Measurements from ENCODE around the gene SUGT1.
"Not testable (repeated sequence)": the region's sequence is repeated elsewhere in the genome, so short reads cannot be mapped to it uniquely, and the experiment has no call there.

Gene SUGT1

GRCh38 chr13:52703482-52703881 lies 50.8 kb downstream of the SUGT1 start:
- no peak overlapping the region for H3K4me3 Mint-ChIP-seq
- peaks cover 5% of the 10 kb centered on the region for H3K36me3 Mint-ChIP-seq (ENCODE audit: low read depth)
- H3K27me3 Mint-ChIP-seq: no peaks in the 10 kb centered on the region
- H3K9me3 Mint-ChIP-seq: no peaks in the 10 kb centered on the region
- H3K4me1 Mint-ChIP-seq (ENCODE audit: low read depth): no peaks in the 10 kb centered on the region
- H3K27ac Mint-ChIP-seq: no peak overlapping the region

- Mint-ChIP-seq H3K27ac (no peak overlapping the region), H3K4me1 (ENCODE audit: low read depth) (no peaks in the 10 kb centered on the region), H3K9me3 (no peaks in the 10 kb centered on the region)
Measured at GRCh38 chr13:52706081-52706480, 53.4 kb downstream of the SUGT1 start.

GRCh38 chr13:52707375-52707774 lies 54.7 kb downstream of the SUGT1 start:
- Mint-ChIP-seq H3K36me3 (ENCODE audit: low read depth) (no peaks in the 10 kb centered on the region), H3K4me3 (no peak overlapping the region), H3K27me3 (peaks cover 8% of the 10 kb centered on the region), H3K4me1 (ENCODE audit: low read depth) (no peaks in the 10 kb centered on the region), H3K27ac (no peak overlapping the region), H3K9me3 (no peaks in the 10 kb centered on the region)

More at GRCh38 chr13:52706081-52706480, 53.4 kb downstream of the SUGT1 start:
- Mint-ChIP-seq H3K27me3 (peaks cover 6% of the 10 kb centered on the region), H3K4me3 (no peak overlapping the region), H3K36me3 (ENCODE audit: low read depth) (no peaks in the 10 kb centered on the region)

- H3K27me3 Mint-ChIP-seq; H3K4me1 Mint-ChIP-seq (ENCODE audit: low read depth); H3K36me3 Mint-ChIP-seq (ENCODE audit: low read depth); H3K27ac Mint-ChIP-seq; H3K4me3 Mint-ChIP-seq; H3K9me3 Mint-ChIP-seq: not testable (repeated sequence)
Measured at GRCh38 chr13:52708266-52708665, 55.6 kb downstream of the SUGT1 start.

- Mint-ChIP-seq H3K4me3 (no peak overlapping the region), H3K36me3 (ENCODE audit: low read depth) (no peaks in the 10 kb centered on the region), H3K27ac (no peak overlapping the region), H3K4me1 (ENCODE audit: low read depth) (no peaks in the 10 kb centered on the region), H3K27me3 (peaks cover 13% of the 10 kb centered on the region), H3K9me3 (no peaks in the 10 kb centered on the region)
Measured at GRCh38 chr13:52711286-52711685, 58.6 kb downstream of the SUGT1 start.

- Mint-ChIP-seq H3K4me1 (ENCODE audit: low read depth) (no peaks in the 10 kb centered on the region), H3K4me3 (no peak overlapping the region), H3K9me3 (no peaks in the 10 kb centered on the region), H3K27me3 (peaks cover 22% of the 10 kb centered on the region), H3K36me3 (ENCODE audit: low read depth) (no peaks in the 10 kb centered on the region), H3K27ac (no peak overlapping the region)
Measured at GRCh38 chr13:52712385-52712784, 59.7 kb downstream of the SUGT1 start.

GRCh38 chr13:52713894-52714293 lies 61.3 kb downstream of the SUGT1 start:
- peaks cover 33% of the 10 kb centered on the region for H3K27me3 Mint-ChIP-seq
- no peaks in the 10 kb centered on the region for H3K9me3 Mint-ChIP-seq
- H3K27ac Mint-ChIP-seq: no peak overlapping the region
- H3K4me3 Mint-ChIP-seq: no peak overlapping the region
- H3K36me3 Mint-ChIP-seq (ENCODE audit: low read depth): no peaks in the 10 kb centered on the region
- H3K4me1 Mint-ChIP-seq (ENCODE audit: low read depth): no peaks in the 10 kb centered on the region

- H3K27ac Mint-ChIP-seq; H3K36me3 Mint-ChIP-seq (ENCODE audit: low read depth); H3K4me3 Mint-ChIP-seq; H3K4me1 Mint-ChIP-seq (ENCODE audit: low read depth); H3K9me3 Mint-ChIP-seq: not testable (repeated sequence)
- H3K27me3 Mint-ChIP-seq: peaks cover 43% of the 10 kb centered on the region
Measured at GRCh38 chr13:52720904-52721303, 68.3 kb downstream of the SUGT1 start.

- peaks cover 39% of the 10 kb centered on the region for H3K27me3 Mint-ChIP-seq
Measured at GRCh38 chr13:52721356-52721755, 68.7 kb downstream of the SUGT1 start.

GRCh38 chr13:52723181-52723580 lies 70.5 kb downstream of the SUGT1 start:
- Mint-ChIP-seq H3K9me3 (no peaks in the 10 kb centered on the region), H3K27ac (no peak overlapping the region), H3K4me3 (no peak overlapping the region), H3K36me3 (ENCODE audit: low read depth) (no peaks in the 10 kb centered on the region), H3K4me1 (ENCODE audit: low read depth) (no peaks in the 10 kb centered on the region), H3K27me3 (peaks cover 27% of the 10 kb centered on the region)

More at GRCh38 chr13:52721356-52721755, 68.7 kb downstream of the SUGT1 start:
- H3K4me1 Mint-ChIP-seq (ENCODE audit: low read depth); H3K9me3 Mint-ChIP-seq; H3K4me3 Mint-ChIP-seq; H3K27ac Mint-ChIP-seq; H3K36me3 Mint-ChIP-seq (ENCODE audit: low read depth): not testable (repeated sequence)

- H3K9me3 Mint-ChIP-seq: no peaks in the 10 kb centered on the region
- peaks cover 9% of the 10 kb centered on the region for H3K27me3 Mint-ChIP-seq
- H3K4me1 Mint-ChIP-seq (ENCODE audit: low read depth): no peaks in the 10 kb centered on the region
- H3K27ac Mint-ChIP-seq: no peak overlapping the region
- H3K36me3 Mint-ChIP-seq (ENCODE audit: low read depth): no peaks in the 10 kb centered on the region
- no peak overlapping the region for H3K4me3 Mint-ChIP-seq
Measured at GRCh38 chr13:52725302-52725701, 72.7 kb downstream of the SUGT1 start.

- H3K9me3 Mint-ChIP-seq: no peaks in the 10 kb centered on the region
- peaks cover 17% of the 10 kb centered on the region for H3K27me3 Mint-ChIP-seq
- H3K4me3 Mint-ChIP-seq: no peak overlapping the region
- no peak overlapping the region for H3K27ac Mint-ChIP-seq
- no peaks in the 10 kb centered on the region for H3K4me1 Mint-ChIP-seq (ENCODE audit: low read depth)
- no peaks in the 10 kb centered on the region for H3K36me3 Mint-ChIP-seq (ENCODE audit: low read depth)
Measured at GRCh38 chr13:52726258-52726657, 73.6 kb downstream of the SUGT1 start.

- Mint-ChIP-seq H3K4me3 (no peak overlapping the region), H3K36me3 (ENCODE audit: low read depth) (no peaks in the 10 kb centered on the region), H3K27ac (no peak overlapping the region), H3K4me1 (ENCODE audit: low read depth) (no peaks in the 10 kb centered on the region), H3K9me3 (no peaks in the 10 kb centered on the region), H3K27me3 (peaks cover 23% of the 10 kb centered on the region)
Measured at GRCh38 chr13:52734075-52734623, 81.5 kb downstream of the SUGT1 start.

GRCh38 chr13:52736891-52737290 lies 84.3 kb downstream of the SUGT1 start:
- Mint-ChIP-seq H3K9me3 (no peaks in the 10 kb centered on the region), H3K27me3 (peaks cover 36% of the 10 kb centered on the region), H3K4me1 (ENCODE audit: low read depth) (no peaks in the 10 kb centered on the region), H3K36me3 (ENCODE audit: low read depth) (no peaks in the 10 kb centered on the region), H3K4me3 (no peak overlapping the region), H3K27ac (no peak overlapping the region)

GRCh38 chr13:52737451-52737850 lies 84.8 kb downstream of the SUGT1 start:
- Mint-ChIP-seq H3K4me3 (no peak overlapping the region), H3K36me3 (ENCODE audit: low read depth) (no peaks in the 10 kb centered on the region), H3K27ac (no peak overlapping the region), H3K4me1 (ENCODE audit: low read depth) (no peaks in the 10 kb centered on the region), H3K27me3 (peaks cover 42% of the 10 kb centered on the region), H3K9me3 (no peaks in the 10 kb centered on the region)

GRCh38 chr13:52737965-52738364 lies 85.3 kb downstream of the SUGT1 start:
- Mint-ChIP-seq H3K27me3 (peaks cover 47% of the 10 kb centered on the region), H3K9me3 (no peaks in the 10 kb centered on the region), H3K4me3 (no peak overlapping the region), H3K36me3 (ENCODE audit: low read depth) (no peaks in the 10 kb centered on the region), H3K27ac (no peak overlapping the region), H3K4me1 (ENCODE audit: low read depth) (no peaks in the 10 kb centered on the region)
